HEK293 (cell line): ENCODE results near the gene ANGPTL5.

Source experiments
- AEBP2 ChIP-seq: fragments of 450-650 bp; formaldehyde crosslinking; IDR thresholded peaks from 2 replicates; pipeline ENCODE4 v1.5.1; 2016; ENCODE audit warnings: missing biosample characterization, missing genetic modification characterization, borderline replicate concordance
- BCL11A ChIP-seq: fragments of 450-650 bp; formaldehyde crosslinking; IDR thresholded peaks from 2 replicates; pipeline ENCODE4 v1.5.1; 2016; ENCODE audit warnings: low read depth, missing biosample characterization, missing genetic modification characterization
- CTCF ChIP-seq: fragments of 450-650 bp; formaldehyde crosslinking; IDR thresholded peaks from 2 replicates; pipeline ENCODE4 v1.5.1; 2016; ENCODE audit warnings: missing biosample characterization, missing genetic modification characterization
- HIC1 ChIP-seq: fragments of 450-650 bp; formaldehyde crosslinking; IDR thresholded peaks from 2 replicates; pipeline ENCODE4 v1.5.1; 2016; ENCODE audit warnings: missing biosample characterization, missing genetic modification characterization
- OVOL3 ChIP-seq: fragments of 450-650 bp; formaldehyde crosslinking; IDR thresholded peaks from 2 replicates; pipeline ENCODE4 v1.5.1; 2016; ENCODE audit warnings: missing biosample characterization, missing genetic modification characterization
- PRDM10 ChIP-seq: fragments of 450-650 bp; formaldehyde crosslinking; IDR thresholded peaks from 2 replicates; pipeline ENCODE4 v1.5.1; 2016; ENCODE audit warnings: missing biosample characterization, missing genetic modification characterization
- SP7 ChIP-seq: fragments of 450-650 bp; formaldehyde crosslinking; IDR thresholded peaks from 2 replicates; pipeline ENCODE4 v1.5.1; 2016; ENCODE audit warnings: missing biosample characterization, missing genetic modification characterization
- ZNF157 ChIP-seq: fragments of 450-650 bp; formaldehyde crosslinking; IDR thresholded peaks from 2 replicates; pipeline ENCODE4 v1.5.1; 2016; ENCODE audit warnings: missing biosample characterization, missing genetic modification characterization
- ZNF350 ChIP-seq: fragments of 450-650 bp; formaldehyde crosslinking; IDR thresholded peaks from 2 replicates; pipeline ENCODE4 v1.5.0; 2017; ENCODE audit warnings: missing biosample characterization, mild to moderate bottlenecking, missing genetic modification characterization
- ZNF398 ChIP-seq: fragments of 450-650 bp; formaldehyde crosslinking; IDR thresholded peaks from 2 replicates; pipeline ENCODE4 v1.5.1; 2017; ENCODE audit warnings: missing biosample characterization, missing genetic modification characterization
- ZNF404 ChIP-seq: fragments of 450-650 bp; formaldehyde crosslinking; IDR thresholded peaks from 2 replicates; pipeline ENCODE4 v1.5.1; 2017; ENCODE audit warnings: missing biosample characterization, missing genetic modification characterization
- ZNF416 ChIP-seq: fragments of 450-650 bp; formaldehyde crosslinking; IDR thresholded peaks from 2 replicates; pipeline ENCODE4 v1.5.1; 2016; ENCODE audit warnings: missing biosample characterization, missing genetic modification characterization
- ZNF501 ChIP-seq: fragments of 450-650 bp; formaldehyde crosslinking; IDR thresholded peaks from 2 replicates; pipeline ENCODE4 v1.5.1; 2016; ENCODE audit warnings: missing biosample characterization, missing genetic modification characterization
- ZNF558 ChIP-seq: fragments of 450-650 bp; formaldehyde crosslinking; IDR thresholded peaks from 2 replicates; pipeline ENCODE4 v1.5.1; 2016; ENCODE audit warnings: missing biosample characterization, missing genetic modification characterization
- ZNF664 ChIP-seq: fragments of 450-650 bp; formaldehyde crosslinking; IDR thresholded peaks from 2 replicates; pipeline ENCODE4 v1.5.1; 2016; ENCODE audit warnings: missing biosample characterization, missing genetic modification characterization
- ZNF677 ChIP-seq: fragments of 450-650 bp; IDR thresholded peaks from 2 replicates; pipeline ENCODE4 v1.5.0; 2018; ENCODE audit warnings: missing biosample characterization, mild to moderate bottlenecking, missing genetic modification characterization, moderate library complexity
- ZNF792 ChIP-seq: fragments of 450-650 bp; formaldehyde crosslinking; IDR thresholded peaks from 2 replicates; pipeline ENCODE4 v1.5.1; 2016; ENCODE audit warnings: missing biosample characterization, missing genetic modification characterization
- ZNF830 ChIP-seq: fragments of 450-650 bp; IDR thresholded peaks from 2 replicates; pipeline ENCODE4 v1.5.0; 2018; ENCODE audit warnings: missing biosample characterization, missing genetic modification characterization, low read depth, mild to moderate bottlenecking, moderate library complexity
- ZNF843 ChIP-seq: fragments of 450-650 bp; formaldehyde crosslinking; IDR thresholded peaks from 2 replicates; pipeline ENCODE4 v1.5.1; 2016; ENCODE audit warnings: missing biosample characterization, missing genetic modification characterization
- ZSCAN5A ChIP-seq: fragments of 450-650 bp; formaldehyde crosslinking; IDR thresholded peaks from 2 replicates; pipeline ENCODE4 v1.5.1; 2016; ENCODE audit warnings: missing biosample characterization, missing genetic modification characterization
- ZXDB ChIP-seq: fragments of 450-650 bp; formaldehyde crosslinking; IDR thresholded peaks from 2 replicates; pipeline ENCODE4 v1.5.1; 2016; ENCODE audit warnings: missing biosample characterization, missing genetic modification characterization

The ANGPTL5 gene

GRCh38 chr11:101914738-101915426, 1.4 kb downstream of the ANGPTL5 start, which contains the start of gene CEP126 (continued):
- TF ChIP-seq ZNF664 (tag by site-specific recombination) (no peak), BCL11A (no peak), ZNF830 (no peak), AEBP2 (no peak), CTCF (tag by site-specific recombination) (peak; percentile 84), ZNF350 (tag by site-specific recombination) (no peak), ZNF404 (tag by site-specific recombination) (no peak), ZNF677 (tag by site-specific recombination) (no peak), OVOL3 (tag by site-specific recombination) (no peak), ZNF157 (tag by site-specific recombination) (no peak), ZNF416 (tag by site-specific recombination) (no peak), ZNF792 (no peak), ZNF501 (tag by site-specific recombination) (peak; percentile 42; the same call in 1 of the 2 replicates), ZNF843 (tag by site-specific recombination) (no peak), ZXDB (tag by site-specific recombination) (peak; percentile 71; the same call in 1 of the 2 replicates), ZNF398 (peak; percentile 88), ZSCAN5A (peak; percentile 75; the same call in 1 of the 2 replicates), ZNF558 (tag by site-specific recombination) (no peak), PRDM10 (tag by site-specific recombination) (0 out of 2 replicates have a peak, but pooled peaks have one; percentile 55), SP7 (tag by site-specific recombination) (no peak), HIC1 (tag by site-specific recombination) (peak; percentile 72)
